Epithelial cell of proximal tubule (primary cell): ENCODE data around the gene FBN1. TPM values are rescaled to one million over a fixed set of nuclear protein-coding genes. Genes with fewer than 3 reads are reported as not detected.
A peak's percentile ranks its signal among the peaks of the same experiment; 100 is the strongest.

Source experiments
- DNase-seq: peaks from one replicate; pipeline ENCODE4 v3.0.0-alpha.2; 2011; ENCODE audit warnings: low read depth
- H3K4me3 ChIP-seq: 2 replicates; pipeline ENCODE4 v1.5.1; 2011; ENCODE audit warnings: low read depth, mild to moderate bottlenecking, low read length
- CTCF ChIP-seq: conservative IDR thresholded peaks from 2 replicates; pipeline ENCODE4 v1.5.1; 2012; ENCODE audit warnings: low read depth, mild to moderate bottlenecking, low read length
- total RNA-seq: library from RNA; depleted of rRNA; stranded (reverse); fragments of >200 nt; gene quantifications from 2 replicates; pipeline ENCODE4 v1.2.3, GENCODE V29; 2015

Gene FBN1
- total RNA-seq, result 25.8 and 75.2 TPM in 2 replicates

- DNase-seq, result peak; percentile 52
- no peak for TF ChIP-seq CTCF
Observed at GRCh38 chr15:48645558-48646330, at the start of gene FBN1. Gene FBN1 (minus strand): TSS chr15:48645709. CDS start chr15:48644769, 940 bp downstream.

GRCh38 chr15:48693484-48693883, 48.0 kb upstream of the FBN1 start:
- TF ChIP-seq CTCF, result no peak
- no peak overlapping the region for H3K4me3 ChIP-seq
- DNase-seq, result no peak

More at GRCh38 chr15:48645558-48646330, at the start of gene FBN1:
- peak within 1 kb of the TSS; percentile 79 for H3K4me3 ChIP-seq

DNA sequence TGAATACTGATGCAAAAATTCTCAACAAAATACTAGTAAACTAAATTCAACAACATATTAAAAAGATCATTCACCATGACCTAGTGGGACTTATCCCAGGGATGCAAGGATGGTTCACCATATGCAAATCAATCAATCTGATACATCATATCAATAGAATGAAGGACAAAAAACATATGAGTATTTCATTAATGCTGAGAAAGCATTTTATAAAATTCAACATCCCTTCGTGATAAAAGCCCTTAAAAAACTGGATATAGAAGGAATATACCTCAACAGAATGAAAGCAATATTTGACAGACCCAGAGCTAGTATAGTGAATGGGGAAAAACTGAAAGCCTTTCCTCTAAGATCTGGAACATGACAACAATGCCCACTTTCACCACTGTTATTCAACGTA, 43.0 kb upstream of the FBN1 start:
- DNase-seq, result no peak
- no peak overlapping the region for H3K4me3 ChIP-seq
- TF ChIP-seq CTCF, result no peak

GRCh38 chr15:48683991-48684765, 38.7 kb upstream of the FBN1 start:
- no peak for DNase-seq
- H3K4me3 ChIP-seq, result no peak overlapping the region
- no peak for TF ChIP-seq CTCF

- TF ChIP-seq CTCF, result no peak
- H3K4me3 ChIP-seq, result no peak overlapping the region
- peak; percentile 64 for DNase-seq
Observed at GRCh38 chr15:48682942-48683651, 37.6 kb upstream of the FBN1 start.

DNA sequence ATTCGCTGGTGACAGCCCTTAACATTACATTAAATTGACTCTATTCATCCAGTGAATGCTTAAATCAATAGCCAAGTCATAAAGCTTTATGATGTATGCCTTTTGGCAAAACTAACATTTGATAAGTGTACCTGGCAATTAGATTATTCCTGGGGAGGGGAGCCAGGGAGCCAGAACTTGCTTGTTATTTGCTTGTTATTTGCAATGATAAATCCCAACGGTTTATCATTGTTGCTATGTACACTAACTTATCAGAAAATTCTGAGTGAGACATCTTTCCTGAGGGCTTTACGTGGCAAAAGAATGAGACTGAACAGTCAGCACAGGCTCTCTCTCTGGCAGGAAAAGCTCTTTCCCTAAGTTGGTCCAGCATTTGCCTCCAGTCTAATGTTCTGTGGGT, 35.8 kb upstream of the FBN1 start:
- H3K4me3 ChIP-seq, result no peak overlapping the region
- no peak for DNase-seq
- TF ChIP-seq CTCF, result no peak
